Mucosa of descending colon (tissue), 3 donors: ENCODE data around the gene GNRH2. TPM values are rescaled to one million over a fixed set of nuclear protein-coding genes. Genes with fewer than 3 reads are reported as not detected.
A peak's percentile ranks its signal among the peaks of the same experiment; 100 is the strongest.
"Not testable (repeated sequence)": the region's sequence is repeated elsewhere in the genome, so short reads cannot be mapped to it uniquely, and the experiment has no call there.

Source experiments
- ATAC-seq: fragments of 200-7000 bp; cut with Tn5 transposase; one replicate; pipeline ENCODE4 v1.9.1; 2020; ENCODE audit warnings: mild to moderate bottlenecking, moderate library complexity
- DNase-seq, 3 donors: peaks; one replicate each; pipeline ENCODE4 v3.0.0-alpha.2; 2020
- H3K36me3 ChIP-seq: fragments of 200-600 bp; one replicate; pipeline ENCODE4 v1.8.0; 2021; ENCODE audit warnings: low read depth, mild to moderate bottlenecking
- H3K4me1 ChIP-seq: fragments of 200-600 bp; one replicate; pipeline ENCODE4 v1.8.0; 2021; ENCODE audit warnings: low read depth, mild to moderate bottlenecking
- H3K4me3 ChIP-seq: fragments of 200-600 bp; one replicate; pipeline ENCODE4 v1.8.0; 2021; ENCODE audit warnings: mild to moderate bottlenecking
- H3K9me3 ChIP-seq: fragments of 200-600 bp; one replicate; pipeline ENCODE4 v1.8.0; 2021; ENCODE audit warnings: mild to moderate bottlenecking
- CTCF ChIP-seq: fragments of 200-600 bp; IDR thresholded peaks from one replicate; pipeline ENCODE4 v1.8.0; 2022; ENCODE audit warnings: antibody characterized with exemption, mild to moderate bottlenecking
- intact Hi-C, 2 donors: fragments of 100-400 bp; cut with DNase I in 1 of 2; cut with micrococcal nuclease in 1 of 2; formaldehyde crosslinking; loops; one replicate each; pipeline versions ENCODE4 v1.11.0 to v1.11.1; 2022; cut with DNase I, micrococcal nuclease
- total RNA-seq, 3 donors: library from RNA; stranded (reverse); fragmentation: NEBNext Ultra II Directional in 2 of 3; extraction: Animal tissue kit (Norgen Biotek cat#: 25700) in 2 of 3; gene quantifications; one replicate each; pipeline versions ENCODE4 v1.2.1 to v1.2.4, GENCODE V29; 2021 to 2023
- donor health status: DM: no; HTN: no; CAD: no; lungs with moderate emphysema.
- donor health status: DM: no; HTN: no; CAD: no.
- donor health status: DM: no; HTN: yes; CAD: no.

GNRH2 gene
- total RNA-seq, 3 donors from 2014 or later = 1.1 TPM; not detected in 2

GRCh38 chr20:3072530-3073250 is 29.3 kb downstream of the GNRH2 start:
- no peak for TF ChIP-seq CTCF

GRCh38 chr20:3073251-3073643 is 29.8 kb downstream of the GNRH2 start:
- H3K36me3 ChIP-seq, intact Hi-C loops, H3K9me3 ChIP-seq, ATAC-seq, DNase-seq, H3K4me3 ChIP-seq: not testable (repeated sequence)
- H3K4me1 ChIP-seq = peaks cover 12% of the 10 kb centered on the region

More at GRCh38 chr20:3072530-3073250, 29.3 kb downstream of the GNRH2 start:
- DNase-seq (no peak), ATAC-seq (no peak)
- no peaks in the 10 kb centered on the region for H3K9me3 ChIP-seq
- H3K36me3 ChIP-seq = no peaks in the 10 kb centered on the region
- peaks cover 12% of the 10 kb centered on the region for H3K4me1 ChIP-seq
- intact Hi-C loops = no loop called here
- no peak overlapping the region for H3K4me3 ChIP-seq

GRCh38 chr20:3074812-3075211 is 31.4 kb downstream of the GNRH2 start:
- Histone ChIP-seq H3K36me3 (no peaks in the 10 kb centered on the region), H3K4me1 (peaks cover 12% of the 10 kb centered on the region), H3K9me3 (no peaks in the 10 kb centered on the region), H3K4me3 (no peak overlapping the region)
- intact Hi-C loops = no loop called here
- DNase-seq (no peak), ATAC-seq (no peak)
- no peak for TF ChIP-seq CTCF

GRCh38 chr20:3075315-3075714 is 31.9 kb downstream of the GNRH2 start:
- ATAC-seq, H3K36me3 ChIP-seq, H3K9me3 ChIP-seq, intact Hi-C loops, DNase-seq, H3K4me3 ChIP-seq: not testable (repeated sequence)
- H3K4me1 ChIP-seq = peaks cover 12% of the 10 kb centered on the region

GRCh38 chr20:3077618-3078134 is 34.3 kb downstream of the GNRH2 start:
- intact Hi-C loops = no loop called here
- DNase-seq = no peak
- Histone ChIP-seq H3K4me1 (peaks cover 5% of the 10 kb centered on the region), H3K36me3 (no peaks in the 10 kb centered on the region), H3K9me3 (no peaks in the 10 kb centered on the region), H3K4me3 (no peak overlapping the region)
- no peak for TF ChIP-seq CTCF
- ATAC-seq = no peak

- Histone ChIP-seq H3K4me1 (peaks cover 10% of the 10 kb centered on the region), H3K36me3 (no peaks in the 10 kb centered on the region), H3K9me3 (no peaks in the 10 kb centered on the region), H3K4me3 (no peak overlapping the region)
- peak in 2 of 3 donors; percentile 14 to 26 for DNase-seq
- intact Hi-C loops = no loop called here
- no peak for TF ChIP-seq CTCF
- peak; percentile 38 for ATAC-seq
Observed at GRCh38 chr20:3080939-3081388, 37.5 kb downstream of the GNRH2 start.
